ENCODE measurements around the gene ALDH3A2.

Gene ALDH3A2

GRCh38 chr17:19678581-19679453, 30.3 kb downstream of the ALDH3A2 start:
- ATAC-seq = no peak
- TF ChIP-seq PATZ1 (CRISPR knock-in tag; IDR thresholded peaks at IDR 0.05; ENCODE audit: borderline replicate concordance) (no peak), TSHZ2 (CRISPR knock-in tag; IDR thresholded peaks at IDR 0.05) (no peak), ZFP30 (CRISPR knock-in tag; IDR thresholded peaks at IDR 0.05) (no peak), OSR1 (CRISPR knock-in tag; IDR thresholded peaks at IDR 0.05) (no peak), ZNF70 (CRISPR knock-in tag; IDR thresholded peaks at IDR 0.05) (no peak), SNAI2 (CRISPR knock-in tag; IDR thresholded peaks at IDR 0.05) (no peak), POU6F1 (CRISPR knock-in tag; IDR thresholded peaks at IDR 0.05; ENCODE audit: borderline replicate concordance, low read depth) (no peak), ZNF565 (CRISPR knock-in tag; conservative IDR thresholded peaks at IDR 0.05; ENCODE audit: low read depth) (no peak), ZFP3 (CRISPR knock-in tag; IDR thresholded peaks at IDR 0.05) (no peak), ISL1 (CRISPR knock-in tag; IDR thresholded peaks at IDR 0.05) (no peak), ESRRG (CRISPR knock-in tag; IDR thresholded peaks at IDR 0.05) (no peak), CSDC2 (CRISPR knock-in tag; IDR thresholded peaks at IDR 0.05) (no peak), BACH2 (CRISPR knock-in tag; IDR thresholded peaks at IDR 0.05; ENCODE audit: borderline replicate concordance) (no peak), TOX (CRISPR knock-in tag; IDR thresholded peaks at IDR 0.05; ENCODE audit: borderline replicate concordance) (no peak), CSRNP3 (CRISPR knock-in tag; IDR thresholded peaks at IDR 0.05) (no peak), ARNTL (CRISPR knock-in tag; IDR thresholded peaks at IDR 0.05; ENCODE audit: borderline replicate concordance, low read depth) (no peak), RARB (CRISPR knock-in tag; IDR thresholded peaks at IDR 0.05) (no peak), CREB5 (CRISPR knock-in tag; IDR thresholded peaks at IDR 0.05; ENCODE audit: low read depth) (no peak)

- no peak for ATAC-seq
- TF ChIP-seq RARB (CRISPR knock-in tag; IDR thresholded peaks at IDR 0.05) = no peak
- TF ChIP-seq OSR1 (CRISPR knock-in tag; IDR thresholded peaks at IDR 0.05) = no peak
- TF ChIP-seq ZFP30 (CRISPR knock-in tag; IDR thresholded peaks at IDR 0.05) = no peak
- no peak for TF ChIP-seq TCF4 (CRISPR knock-in tag; IDR thresholded peaks at IDR 0.05; ENCODE audit: borderline replicate concordance)
- TF ChIP-seq TSHZ2 (CRISPR knock-in tag; IDR thresholded peaks at IDR 0.05) = no peak
- no peak for TF ChIP-seq ZNF565 (CRISPR knock-in tag; conservative IDR thresholded peaks at IDR 0.05; ENCODE audit: low read depth)
- TF ChIP-seq ARNTL (CRISPR knock-in tag; IDR thresholded peaks at IDR 0.05; ENCODE audit: borderline replicate concordance, low read depth) = no peak
- TF ChIP-seq GLIS3 (CRISPR knock-in tag; IDR thresholded peaks at IDR 0.05) = no peak
- no peak for TF ChIP-seq ISL1 (CRISPR knock-in tag; IDR thresholded peaks at IDR 0.05)
- TF ChIP-seq ESRRG (CRISPR knock-in tag; IDR thresholded peaks at IDR 0.05) = no peak
- TF ChIP-seq ZNF70 (CRISPR knock-in tag; IDR thresholded peaks at IDR 0.05) = no peak
- no peak for TF ChIP-seq ZFP3 (CRISPR knock-in tag; IDR thresholded peaks at IDR 0.05)
- TF ChIP-seq SNAI2 (CRISPR knock-in tag; IDR thresholded peaks at IDR 0.05) = no peak
- no peak for TF ChIP-seq BACH2 (CRISPR knock-in tag; IDR thresholded peaks at IDR 0.05; ENCODE audit: borderline replicate concordance)
- no peak for TF ChIP-seq PPARA (CRISPR knock-in tag; IDR thresholded peaks at IDR 0.05; ENCODE audit: borderline replicate concordance)
- no peak for TF ChIP-seq TOX (CRISPR knock-in tag; IDR thresholded peaks at IDR 0.05; ENCODE audit: borderline replicate concordance)
- TF ChIP-seq CREB5 (CRISPR knock-in tag; IDR thresholded peaks at IDR 0.05; ENCODE audit: low read depth) = no peak
- TF ChIP-seq CSDC2 (CRISPR knock-in tag; IDR thresholded peaks at IDR 0.05) = no peak
- TF ChIP-seq PATZ1 (CRISPR knock-in tag; IDR thresholded peaks at IDR 0.05; ENCODE audit: borderline replicate concordance) = no peak
These were observed 34.6 kb downstream of the ALDH3A2 start for GRCh38 chr17:19683117-19683516.

Measured in SK-N-SH treated with all-trans-retinoic acid at 6 μM for 48 hours (cell line).